Motor neuron (in vitro differentiated cells): Measurements from ENCODE around the gene ATXN7L1. TPM values are rescaled to one million over a fixed set of nuclear protein-coding genes. Genes with fewer than 3 reads are reported as not detected.

ENCODE experiments used
- ATAC-seq, 8 experiments: fragments of 200-7000 bp; cut with Tn5 transposase; replicated peaks in 6 of 8; 2 replicates each; pipeline ENCODE4 v1.8.0; 2021; ENCODE audit warnings: mild to moderate bottlenecking in 8 of 8, moderate library complexity in 8 of 8
- H3K27ac ChIP-seq, 2 donors: fragments of 250-450 bp; sonication (Bioruptor Pico); 2 replicates each; pipeline ENCODE4 v1.9.0; 2021; ENCODE audit warnings: antibody characterized with exemption in 2 of 2, mild to moderate bottlenecking in 2 of 2, moderate library complexity in 1 of 2
- H3K4me1 ChIP-seq, 2 donors: fragments of 250-450 bp; sonication (Bioruptor Pico); replicated peaks in 1 of 2; 2 replicates each; pipeline ENCODE4 v1.6.1; 2021; ENCODE audit warnings: antibody characterized with exemption in 2 of 2, mild to moderate bottlenecking in 2 of 2, moderate library complexity in 1 of 2
- H3K4me3 ChIP-seq, 5 donors: fragments of 250-450 bp; sonication (Bioruptor Pico); 2 replicates each; pipeline ENCODE4 v1.9.0; 2021; ENCODE audit warnings: antibody characterized with exemption in 5 of 5, mild to moderate bottlenecking in 5 of 5, moderate library complexity in 4 of 5
- WGBS, 10 experiments: fragments of 450-650 bp; shearing (Covaris generic); methylation state at CpG; one replicate each; pipeline ENCODE4 v1.0.0; 2022; 5-methylcytosine and 5-hydroxymethylcytosine counted together
- in situ Hi-C, 9 experiments: fragments of 400-800 bp; cut with MboI; loops; one replicate each; pipeline ENCODE4 v1.15.0; 2021; ENCODE audit warnings: low sequenced_read_pairs in 9 of 9, low pct_unique_long_range_greater_than_20kb in 2 of 9; ENCODE audit not compliant: unreplicated experiment in 9 of 9
- total RNA-seq, 8 experiments: library from RNA; unstranded; fragments of 300-600 nt; gene quantifications; 2 replicates each; pipeline versions ENCODE4 v1.2.3 to v1.2.4, GENCODE V29; 2022

Gene ATXN7L1
- total RNA-seq, 8 experiments from 2014 or later = 6.5 to 23.7 (median 10.6) TPM

- in situ Hi-C loops = no loop called here
- ATAC-seq = peak in 1 of 8 experiments; percentile 1
- Histone ChIP-seq H3K4me3 (no peak overlapping the region), H3K27ac (peak overlapping the region in 1 of 2 donors; percentile 37), H3K4me1 (peaks cover 25 to 34% of the 10 kb centered on the region in 2 donors)
- 29 to 81% (median 62%) methylated on average over 1 to 4 of the region's 5 CpGs; no CpG with 5 or more reads in 1 of the 10 experiments for WGBS, 10 experiments
These were observed 46.6 kb downstream of the ATXN7L1 start for GRCh38 chr7:105829681-105830322.

- Histone ChIP-seq H3K27ac (no peak overlapping the region), H3K4me1 (peaks cover 24 to 30% of the 10 kb centered on the region in 2 donors), H3K4me3 (no peak overlapping the region)
- no peak for ATAC-seq
- WGBS, 10 experiments = 71 to 100% (median 100%) methylated on average over 1 to 2 of the region's 2 CpGs; no CpG with 5 or more reads in 3 of the 10 experiments
- in situ Hi-C loops = no loop called here
These were observed 48.3 kb downstream of the ATXN7L1 start for GRCh38 chr7:105828141-105828540.

GRCh38 chr7:105827151-105827875 is 49.1 kb downstream of the ATXN7L1 start:
- Histone ChIP-seq H3K4me1 (peaks cover 18 to 24% of the 10 kb centered on the region in 2 donors), H3K4me3 (no peak overlapping the region), H3K27ac (no peak overlapping the region)
- 57 to 95% (median 88%) methylated on average over 2 to 7 of the region's 7 CpGs; no CpG with 5 or more reads in 1 of the 10 experiments for WGBS, 10 experiments
- in situ Hi-C loops = no loop called here
- no peak for ATAC-seq

GRCh38 chr7:105826143-105826542 is 50.3 kb downstream of the ATXN7L1 start:
- Histone ChIP-seq H3K4me3 (no peak overlapping the region), H3K4me1 (peaks cover 10 to 17% of the 10 kb centered on the region in 2 donors), H3K27ac (no peak overlapping the region)
- no peak for ATAC-seq
- in situ Hi-C loops = no loop called here

GRCh38 chr7:105825371-105825770 is 51.0 kb downstream of the ATXN7L1 start:
- no peak for ATAC-seq
- no peak overlapping the region for H3K4me3 ChIP-seq
- WGBS, 10 experiments = 80 to 100% (median 100%) methylated on average over 1 of the region's 1 CpG; no CpG with 5 or more reads in 2 of the 10 experiments
- peaks cover 3 to 10% of the 10 kb centered on the region in 2 donors for H3K4me1 ChIP-seq
- in situ Hi-C loops = no loop called here
- H3K27ac ChIP-seq = no peak overlapping the region

GRCh38 chr7:105822806-105823205 is 53.6 kb downstream of the ATXN7L1 start:
- Histone ChIP-seq H3K4me1 (no peaks in the 10 kb centered on the region), H3K27ac (no peak overlapping the region), H3K4me3 (no peak overlapping the region)
- in situ Hi-C loops = no loop called here
- ATAC-seq = no peak
- WGBS, 10 experiments = 89 to 100% (median 97%) methylated on average over 1 of the region's 1 CpG; no CpG with 5 or more reads in 4 of the 10 experiments

GRCh38 chr7:105821527-105821926 is 54.9 kb downstream of the ATXN7L1 start:
- in situ Hi-C loops = no loop called here
- Histone ChIP-seq H3K4me3 (no peak overlapping the region), H3K27ac (no peak overlapping the region), H3K4me1 (peaks cover 0 to 2% of the 10 kb centered on the region in 2 donors)
- WGBS, 10 experiments = 83 to 100% (median 96%) methylated on average over 1 to 4 of the region's 4 CpGs; no CpG with 5 or more reads in 5 of the 10 experiments
- ATAC-seq = no peak

- peak in 3 of 8 experiments; percentile 69 to 93 (median 89) for ATAC-seq
- Histone ChIP-seq H3K4me3 (no peak overlapping the region), H3K4me1 (peaks cover 5 to 6% of the 10 kb centered on the region in 2 donors), H3K27ac (no peak overlapping the region)
- in situ Hi-C loops = no loop called here
- 50 to 100% (median 86%) methylated on average over 1 to 4 of the region's 5 CpGs; no CpG with 5 or more reads in 1 of the 10 experiments for WGBS, 10 experiments
These were observed 55.9 kb downstream of the ATXN7L1 start for GRCh38 chr7:105820363-105821066.

- no peak overlapping the region for H3K4me3 ChIP-seq
- H3K4me1 ChIP-seq = peaks cover 6 to 8% of the 10 kb centered on the region in 2 donors
- 94 to 100% (median 100%) methylated on average over 1 to 13 of the region's 18 CpGs; no CpG with 5 or more reads in 3 of the 10 experiments for WGBS, 10 experiments
- no peak for ATAC-seq
- H3K27ac ChIP-seq = no peak overlapping the region
- in situ Hi-C loops = no loop called here
These were observed 56.8 kb downstream of the ATXN7L1 start for GRCh38 chr7:105819559-105819958.

GRCh38 chr7:105816954-105817615 is 59.3 kb downstream of the ATXN7L1 start:
- no peak for ATAC-seq
- Histone ChIP-seq H3K4me1 (peaks cover 6 to 8% of the 10 kb centered on the region in 2 donors), H3K4me3 (no peak overlapping the region), H3K27ac (no peak overlapping the region)
- WGBS, 10 experiments = 56 to 100% (median 82%) methylated on average over 2 to 6 of the region's 6 CpGs
- in situ Hi-C loops = no loop called here

GRCh38 chr7:105816266-105816843 is 60.0 kb downstream of the ATXN7L1 start:
- 33 to 86% (median 75%) methylated on average over 1 to 4 of the region's 5 CpGs; no CpG with 5 or more reads in 1 of the 10 experiments for WGBS, 10 experiments
- no peak for ATAC-seq
- H3K27ac ChIP-seq = no peak overlapping the region
- in situ Hi-C loops = no loop called here
- H3K4me3 ChIP-seq = no peak overlapping the region
- H3K4me1 ChIP-seq = peaks cover 6 to 8% of the 10 kb centered on the region in 2 donors

- ATAC-seq = no peak
- peaks cover 6 to 8% of the 10 kb centered on the region in 2 donors for H3K4me1 ChIP-seq
- in situ Hi-C loops = no loop called here
- 60 to 100% (median 87%) methylated on average over 1 to 4 of the region's 6 CpGs; no CpG with 5 or more reads in 2 of the 10 experiments for WGBS, 10 experiments
- no peak overlapping the region for H3K4me3 ChIP-seq
- no peak overlapping the region for H3K27ac ChIP-seq
These were observed 60.8 kb downstream of the ATXN7L1 start for GRCh38 chr7:105815576-105815975.
